Endometrial microvascular endothelial cells (primary cell): ENCODE data around the gene MS4A7. TPM values are rescaled to one million over a fixed set of nuclear protein-coding genes. Genes with fewer than 3 reads are reported as not detected.

Source experiments
- in situ Hi-C: cut with HindIII; loops from 2 replicates; pipeline ENCODE4 v1.10.0; 2017; ENCODE audit warnings: low sequenced_read_pairs, low pct_unique_long_range_greater_than_20kb; ENCODE audit errors: inconsistent ontology term
- total RNA-seq: library from RNA; depleted of rRNA; stranded (reverse); fragments of >200 nt; gene quantifications from one replicate; pipeline ENCODE4 v1.2.3, GENCODE V29; 2015; ENCODE audit errors: inconsistent ontology term

The MS4A7 gene
- total RNA-seq, 1 donor from 2014 or later, result not detected

DNA sequence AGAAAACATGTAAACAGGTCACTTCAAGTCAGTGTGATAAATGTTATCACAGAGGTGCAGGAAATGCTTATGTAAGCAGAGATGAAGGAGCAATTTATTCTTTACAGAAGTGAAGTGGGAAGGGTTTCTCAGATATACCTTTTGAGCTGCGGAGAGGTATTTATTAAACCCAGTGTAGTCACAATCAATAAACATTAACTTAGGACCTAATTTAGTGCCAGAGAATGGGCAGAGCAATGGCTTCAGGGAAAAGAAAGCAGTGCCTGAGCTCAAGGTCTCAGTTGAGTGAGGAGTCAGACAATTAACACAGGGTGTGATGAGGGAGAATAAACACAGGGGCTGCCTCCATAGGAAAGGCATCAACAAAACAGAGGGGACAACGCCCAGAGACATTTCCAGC, 52.9 kb downstream of the MS4A7 start:
- in situ Hi-C loops, result no loop called here

DNA sequence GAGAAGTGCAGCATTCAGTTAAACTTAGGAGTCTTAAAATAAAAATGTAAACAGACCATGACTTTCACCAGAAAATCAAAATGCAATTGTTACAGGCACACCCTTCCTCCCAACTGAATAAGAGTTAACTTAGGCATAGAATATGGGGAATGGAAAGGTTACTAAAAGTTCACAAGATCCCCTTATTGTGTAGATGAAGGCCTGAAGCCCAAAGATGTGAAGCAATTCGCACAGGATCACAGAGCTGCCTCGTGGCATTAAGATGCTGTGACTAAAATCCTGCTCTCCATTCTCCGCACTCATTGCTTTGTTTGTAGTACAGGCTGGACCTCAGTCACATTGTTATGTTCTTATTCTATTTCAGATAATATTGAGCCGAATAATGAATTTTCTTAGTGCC, 55.1 kb downstream of the MS4A7 start:
- in situ Hi-C loops, result no loop called here

Other genes starting within 250 kb of the MS4A7 start
- not detected for gene MS4A6A, start 195.4 kb upstream of the MS4A7 start, total RNA-seq
- not detected for gene MS4A4E, start 135.4 kb upstream of the MS4A7 start, total RNA-seq
- gene MS4A4A, start 97.9 kb upstream of the MS4A7 start, total RNA-seq, result not detected
- gene MS4A6E, start 51.3 kb upstream of the MS4A7 start, total RNA-seq, result not detected
- not detected for gene MS4A14, start 17.9 kb downstream of the MS4A7 start, total RNA-seq
- not detected for gene MS4A5, start 51.0 kb downstream of the MS4A7 start, total RNA-seq
- not detected for gene MS4A1, start 77.3 kb downstream of the MS4A7 start, total RNA-seq
- gene MS4A12, start 114.2 kb downstream of the MS4A7 start, total RNA-seq, result not detected
- not detected for gene MS4A13, start 136.9 kb downstream of the MS4A7 start, total RNA-seq